K562 (cell line): ENCODE results near the gene FSTL4. TPM values are rescaled to one million over a fixed set of nuclear protein-coding genes. Genes with fewer than 3 reads are reported as not detected.

ENCODE experiments used
- ATF6 ChIP-seq: sonication (generic); formaldehyde crosslinking; IDR thresholded peaks from 2 replicates; pipeline ENCODE4 v1.4.0; 2020; ENCODE audit warnings: mild to moderate bottlenecking, missing genetic modification reagents
- ELF1 ChIP-seq: fragments of 200-800 bp; sonication (Bioruptor generic); IDR thresholded peaks from 2 replicates; pipeline ENCODE4 v1.6.1; 2016; ENCODE audit warnings: missing genetic modification characterization, missing compliant biosample characterization
- FOXK2 ChIP-seq, 2 experiments: fragments of 450-650 bp; IDR thresholded peaks in 1 of 2; conservative IDR thresholded peaks in 1 of 2; 2 replicates each; pipeline ENCODE4 v1.6.1; 2016; ENCODE audit warnings: low read depth in 2 of 2, mild to moderate bottlenecking in 1 of 2
- ID3 ChIP-seq, 2 experiments: fragments of 250-450 bp in 1 of 2; fragments of 450-650 bp in 1 of 2; sonication (Bioruptor Pico) in 1 of 2; IDR thresholded peaks; 2 replicates each; pipeline versions ENCODE4 v1.6.1 to v1.8.0; 2016 to 2021; ENCODE audit warnings: mild to moderate bottlenecking in 2 of 2, moderate library complexity in 2 of 2, missing compliant biosample characterization in 1 of 2, missing genetic modification characterization in 1 of 2
- OTX1 ChIP-seq: fragments of 450-650 bp; formaldehyde crosslinking; IDR thresholded peaks from 2 replicates; pipeline ENCODE4 v1.4.0; 2022; ENCODE audit warnings: mild to moderate bottlenecking
- RFX5 ChIP-seq: IDR thresholded peaks from 2 replicates; pipeline ENCODE4 v1.6.1; 2011; ENCODE audit warnings: low read depth, mild to moderate bottlenecking, improper control_type of control experiment, low read length
- ZC3H4 ChIP-seq: sonication (generic); formaldehyde crosslinking; IDR thresholded peaks from 2 replicates; pipeline ENCODE4 v1.9.0; 2021; ENCODE audit warnings: missing genetic modification reagents, borderline replicate concordance
- ZNF395 ChIP-seq: fragments of 200-800 bp; sonication (Bioruptor generic); IDR thresholded peaks from 2 replicates; pipeline ENCODE4 v1.6.1; 2017; ENCODE audit warnings: missing genetic modification characterization, missing compliant biosample characterization
- polyA plus RNA-seq, 8 experiments: library from polyadenylated mRNA; depleted of rRNA in 4 of 8; stranded (reverse) in 5 of 8; unstranded in 3 of 8; fragments of >200 nt; fragmentation: Nextera tagmentation in 2 of 8; fragmentation: Illumina TruSeq in 1 of 8; extraction: Ambion mirVana in 2 of 8; extraction: Trizol in 1 of 8; gene quantifications; 2 replicates each; pipeline versions ENCODE4 v1.2.1 to v1.2.3, GENCODE V29; 2011 to 2014; ENCODE audit warnings: inconsistent platforms in 1 of 8, missing spikeins in 1 of 8
- total RNA-seq, 7 experiments: library from RNA; depleted of rRNA in 6 of 7; stranded (reverse); fragments of >200 nt in 6 of 7; fragmentation: Illumina TruSeq in 2 of 7; extraction: Trizol in 2 of 7; gene quantifications; 2 replicates each; pipeline versions ENCODE4 v1.2.1 to v1.2.3, GENCODE V29; 2011 to 2021; ENCODE audit warnings: low replicate concordance in 1 of 7
- TF ChIP-seq, protein P1 (sequence below): fragments of 250-450 bp; sonication (Bioruptor Pico); IDR thresholded peaks from 2 replicates; pipeline ENCODE4 v1.5.0; 2020; ENCODE audit warnings: mild to moderate bottlenecking, borderline replicate concordance

The FSTL4 gene
- total and polyA plus RNA-seq, 9 of the 15 experiments (the other 6 are each of a cell fraction or from before 2014, with no cell fraction given) = 0.08 to 0.18 (median 0.10) TPM; not detected in 5

- TF ChIP-seq OTX1 (CRISPR knock-in tag) (no peak), ID3 (CRISPR knock-in tag; IDR thresholded peaks at IDR 0.05) (no peak), ID3 (tag; IDR thresholded peaks at IDR 0.05) (no peak), RFX5 (no peak), ZNF395 (CRISPR knock-in tag) (no peak), ATF6 (no peak), FOXK2 (conservative IDR thresholded peaks at IDR 0.05 in 1 of 2, IDR thresholded peaks at IDR 0.05 in 1 of 2; ENCODE audit: low read depth in 2 of 2) (no peak), ELF1 (tag) (no peak), ZC3H4 (CRISPR knock-in tag) (no peak)
- TF ChIP-seq, protein P1, sequence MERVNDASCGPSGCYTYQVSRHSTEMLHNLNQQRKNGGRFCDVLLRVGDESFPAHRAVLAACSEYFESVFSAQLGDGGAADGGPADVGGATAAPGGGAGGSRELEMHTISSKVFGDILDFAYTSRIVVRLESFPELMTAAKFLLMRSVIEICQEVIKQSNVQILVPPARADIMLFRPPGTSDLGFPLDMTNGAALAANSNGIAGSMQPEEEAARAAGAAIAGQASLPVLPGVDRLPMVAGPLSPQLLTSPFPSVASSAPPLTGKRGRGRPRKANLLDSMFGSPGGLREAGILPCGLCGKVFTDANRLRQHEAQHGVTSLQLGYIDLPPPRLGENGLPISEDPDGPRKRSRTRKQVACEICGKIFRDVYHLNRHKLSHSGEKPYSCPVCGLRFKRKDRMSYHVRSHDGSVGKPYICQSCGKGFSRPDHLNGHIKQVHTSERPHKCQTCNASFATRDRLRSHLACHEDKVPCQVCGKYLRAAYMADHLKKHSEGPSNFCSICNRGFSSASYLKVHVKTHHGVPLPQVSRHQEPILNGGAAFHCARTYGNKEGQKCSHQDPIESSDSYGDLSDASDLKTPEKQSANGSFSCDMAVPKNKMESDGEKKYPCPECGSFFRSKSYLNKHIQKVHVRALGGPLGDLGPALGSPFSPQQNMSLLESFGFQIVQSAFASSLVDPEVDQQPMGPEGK (CRISPR knock-in tag) = no peak
Measured at GRCh38 chr5:133336121-133336968, 276.0 kb downstream of the FSTL4 start (continued).
